ENCODE results near the gene PBOV1.

DNA sequence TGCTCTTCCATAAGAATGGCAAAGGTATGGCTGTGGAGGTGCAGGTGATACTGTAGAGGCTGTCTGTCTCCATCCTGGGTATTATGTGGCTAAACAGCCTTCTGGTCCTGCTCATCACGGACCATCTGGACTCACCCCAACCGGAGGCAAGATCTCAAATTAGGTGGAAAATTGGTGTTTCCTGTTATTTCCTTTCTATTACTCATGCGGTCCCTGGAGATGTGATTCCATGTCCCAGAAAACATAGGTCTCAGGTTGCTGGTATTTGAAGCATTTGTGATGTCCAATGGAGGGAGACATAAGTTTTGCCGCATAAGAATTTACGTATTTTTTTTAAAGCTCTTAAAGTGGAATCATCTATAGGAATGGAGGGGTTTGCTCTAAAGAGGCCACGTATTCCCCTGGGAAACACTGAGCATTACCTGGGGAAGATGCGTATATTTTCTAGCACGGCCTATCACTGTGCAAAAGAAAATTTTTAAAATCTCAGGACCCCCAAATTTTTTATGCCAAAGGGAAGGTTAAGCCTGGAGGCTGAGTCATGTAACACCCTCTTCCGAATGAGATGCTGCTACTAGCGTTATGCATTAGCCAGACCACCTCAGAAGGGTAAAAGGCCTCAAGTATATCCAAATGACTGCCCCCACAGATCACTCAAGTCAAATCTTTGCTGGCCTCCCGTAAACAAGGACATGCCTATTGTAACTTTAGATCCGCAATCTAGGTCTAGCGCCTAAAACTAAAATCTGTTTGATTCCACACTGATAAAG is 22.4 kb upstream of the PBOV1 start:
- TF ChIP-seq, protein P1, sequence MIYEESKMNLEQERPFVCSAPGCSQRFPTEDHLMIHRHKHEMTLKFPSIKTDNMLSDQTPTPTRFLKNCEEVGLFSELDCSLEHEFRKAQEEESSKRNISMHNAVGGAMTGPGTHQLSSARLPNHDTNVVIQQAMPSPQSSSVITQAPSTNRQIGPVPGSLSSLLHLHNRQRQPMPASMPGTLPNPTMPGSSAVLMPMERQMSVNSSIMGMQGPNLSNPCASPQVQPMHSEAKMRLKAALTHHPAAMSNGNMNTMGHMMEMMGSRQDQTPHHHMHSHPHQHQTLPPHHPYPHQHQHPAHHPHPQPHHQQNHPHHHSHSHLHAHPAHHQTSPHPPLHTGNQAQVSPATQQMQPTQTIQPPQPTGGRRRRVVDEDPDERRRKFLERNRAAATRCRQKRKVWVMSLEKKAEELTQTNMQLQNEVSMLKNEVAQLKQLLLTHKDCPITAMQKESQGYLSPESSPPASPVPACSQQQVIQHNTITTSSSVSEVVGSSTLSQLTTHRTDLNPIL (CRISPR knock-in tag; IDR thresholded peaks at IDR 0.05; ENCODE audit: low read depth): no peak
- TF ChIP-seq, protein P2, sequence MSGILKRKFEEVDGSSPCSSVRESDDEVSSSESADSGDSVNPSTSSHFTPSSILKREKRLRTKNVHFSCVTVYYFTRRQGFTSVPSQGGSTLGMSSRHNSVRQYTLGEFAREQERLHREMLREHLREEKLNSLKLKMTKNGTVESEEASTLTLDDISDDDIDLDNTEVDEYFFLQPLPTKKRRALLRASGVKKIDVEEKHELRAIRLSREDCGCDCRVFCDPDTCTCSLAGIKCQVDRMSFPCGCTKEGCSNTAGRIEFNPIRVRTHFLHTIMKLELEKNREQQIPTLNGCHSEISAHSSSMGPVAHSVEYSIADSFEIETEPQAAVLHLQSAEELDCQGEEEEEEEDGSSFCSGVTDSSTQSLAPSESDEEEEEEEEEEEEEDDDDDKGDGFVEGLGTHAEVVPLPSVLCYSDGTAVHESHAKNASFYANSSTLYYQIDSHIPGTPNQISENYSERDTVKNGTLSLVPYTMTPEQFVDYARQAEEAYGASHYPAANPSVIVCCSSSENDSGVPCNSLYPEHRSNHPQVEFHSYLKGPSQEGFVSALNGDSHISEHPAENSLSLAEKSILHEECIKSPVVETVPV (CRISPR knock-in tag; IDR thresholded peaks at IDR 0.05): no peak
- no peak for TF ChIP-seq ZFP30 (CRISPR knock-in tag; IDR thresholded peaks at IDR 0.05)
- TF ChIP-seq ZFP3 (CRISPR knock-in tag; IDR thresholded peaks at IDR 0.05): no peak
- no peak for TF ChIP-seq ZNF565 (CRISPR knock-in tag; conservative IDR thresholded peaks at IDR 0.05; ENCODE audit: low read depth)
- TF ChIP-seq TCF4 (CRISPR knock-in tag; IDR thresholded peaks at IDR 0.05; ENCODE audit: borderline replicate concordance): no peak
- no peak for TF ChIP-seq ARNTL (CRISPR knock-in tag; IDR thresholded peaks at IDR 0.05; ENCODE audit: borderline replicate concordance, low read depth)
- no peak for TF ChIP-seq TOX (CRISPR knock-in tag; IDR thresholded peaks at IDR 0.05; ENCODE audit: borderline replicate concordance)
- TF ChIP-seq, protein P3, sequence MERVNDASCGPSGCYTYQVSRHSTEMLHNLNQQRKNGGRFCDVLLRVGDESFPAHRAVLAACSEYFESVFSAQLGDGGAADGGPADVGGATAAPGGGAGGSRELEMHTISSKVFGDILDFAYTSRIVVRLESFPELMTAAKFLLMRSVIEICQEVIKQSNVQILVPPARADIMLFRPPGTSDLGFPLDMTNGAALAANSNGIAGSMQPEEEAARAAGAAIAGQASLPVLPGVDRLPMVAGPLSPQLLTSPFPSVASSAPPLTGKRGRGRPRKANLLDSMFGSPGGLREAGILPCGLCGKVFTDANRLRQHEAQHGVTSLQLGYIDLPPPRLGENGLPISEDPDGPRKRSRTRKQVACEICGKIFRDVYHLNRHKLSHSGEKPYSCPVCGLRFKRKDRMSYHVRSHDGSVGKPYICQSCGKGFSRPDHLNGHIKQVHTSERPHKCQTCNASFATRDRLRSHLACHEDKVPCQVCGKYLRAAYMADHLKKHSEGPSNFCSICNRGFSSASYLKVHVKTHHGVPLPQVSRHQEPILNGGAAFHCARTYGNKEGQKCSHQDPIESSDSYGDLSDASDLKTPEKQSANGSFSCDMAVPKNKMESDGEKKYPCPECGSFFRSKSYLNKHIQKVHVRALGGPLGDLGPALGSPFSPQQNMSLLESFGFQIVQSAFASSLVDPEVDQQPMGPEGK (CRISPR knock-in tag; IDR thresholded peaks at IDR 0.05; ENCODE audit: borderline replicate concordance): no peak
